ENCODE measurements around the gene CCDC134. TPM values are rescaled to one million over a fixed set of nuclear protein-coding genes. Genes with fewer than 3 reads are reported as not detected.

The CCDC134 gene
- total RNA-seq, 1 donor from 2014 or later: 10.3 TPM

DNA sequence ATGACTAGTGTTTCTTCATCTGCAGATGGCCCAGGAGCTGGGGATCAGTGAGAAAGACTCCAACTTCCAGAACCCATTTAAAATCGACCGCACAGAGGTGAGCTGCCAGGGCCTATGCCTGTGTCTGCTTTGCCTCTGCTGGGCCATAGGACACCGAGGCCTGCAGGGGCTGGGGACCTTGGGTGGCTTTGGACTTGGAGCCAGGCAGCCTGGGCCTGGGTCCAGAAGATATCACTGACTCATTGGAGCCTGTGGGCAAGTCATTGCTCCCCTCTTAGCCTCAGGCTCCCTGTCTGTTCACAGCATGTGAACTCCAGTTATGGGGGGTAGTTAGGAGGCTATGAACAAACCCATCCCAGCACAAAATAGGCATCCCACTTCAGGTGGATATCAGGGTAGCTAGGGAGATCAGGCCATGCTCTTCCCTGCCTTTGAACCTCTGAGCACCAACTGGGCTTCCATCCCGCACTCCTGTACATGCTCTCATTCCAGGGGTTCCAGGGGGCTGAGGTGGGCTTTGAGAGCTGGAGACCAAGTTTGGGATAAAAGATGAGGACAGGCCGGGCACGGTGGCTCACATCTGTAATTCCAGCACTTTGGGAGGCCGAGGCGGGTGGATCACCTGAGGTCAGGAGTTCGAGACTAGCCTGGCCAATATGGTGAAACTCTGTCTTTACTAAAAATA is 13.4 kb downstream of the CCDC134 start:
- Histone ChIP-seq H3K27me3 (ENCODE audit: control insufficient read depth, insufficient read depth, low read length) (no peaks in the 10 kb centered on the region), H3K36me3 (ENCODE audit: control insufficient read depth, insufficient read depth, low read length) (peaks cover 1% of the 10 kb centered on the region), H3K4me3 (ENCODE audit: low read depth, low read length) (no peak overlapping the region)
- TF ChIP-seq CTCF (IDR thresholded peaks at IDR 0.05; ENCODE audit: insufficient read depth, low read length, poor library complexity, severe bottlenecking): no peak
- DNase-seq (ENCODE audit: low read depth): no peak

DNA sequence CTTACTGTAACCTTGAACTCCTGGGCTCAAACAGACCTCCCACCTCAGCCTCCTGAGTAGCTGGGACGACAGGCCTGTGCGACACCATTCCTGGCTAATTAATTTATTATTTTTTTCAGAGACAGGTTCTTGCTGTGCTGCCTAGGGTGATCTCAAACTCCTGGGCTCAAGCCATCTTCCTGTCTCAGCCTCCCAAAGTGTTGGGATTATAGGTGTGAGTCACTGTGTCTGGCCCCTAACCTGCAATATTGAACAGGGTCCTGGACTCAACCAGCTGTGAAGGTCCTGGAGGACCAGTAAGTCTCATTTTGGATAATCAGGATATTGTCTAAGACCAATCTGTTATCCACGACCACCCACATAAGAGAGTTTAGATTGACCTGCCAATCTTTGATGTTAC is 15.2 kb downstream of the CCDC134 start:
- Histone ChIP-seq H3K36me3 (ENCODE audit: control insufficient read depth, insufficient read depth, low read length) (no peaks in the 10 kb centered on the region), H3K27me3 (ENCODE audit: control insufficient read depth, insufficient read depth, low read length) (no peaks in the 10 kb centered on the region), H3K4me3 (ENCODE audit: low read depth, low read length) (no peak overlapping the region)
- DNase-seq (ENCODE audit: low read depth): no peak
- no peak for TF ChIP-seq CTCF (IDR thresholded peaks at IDR 0.05; ENCODE audit: insufficient read depth, low read length, poor library complexity, severe bottlenecking)

GRCh38 chr22:41816241-41816640 is 15.8 kb downstream of the CCDC134 start:
- Histone ChIP-seq H3K4me3 (ENCODE audit: low read depth, low read length) (no peak overlapping the region), H3K36me3 (ENCODE audit: control insufficient read depth, insufficient read depth, low read length) (no peaks in the 10 kb centered on the region), H3K27me3 (ENCODE audit: control insufficient read depth, insufficient read depth, low read length) (no peaks in the 10 kb centered on the region)
- TF ChIP-seq CTCF (IDR thresholded peaks at IDR 0.05; ENCODE audit: insufficient read depth, low read length, poor library complexity, severe bottlenecking): no peak
- no peak for DNase-seq (ENCODE audit: low read depth)

DNA sequence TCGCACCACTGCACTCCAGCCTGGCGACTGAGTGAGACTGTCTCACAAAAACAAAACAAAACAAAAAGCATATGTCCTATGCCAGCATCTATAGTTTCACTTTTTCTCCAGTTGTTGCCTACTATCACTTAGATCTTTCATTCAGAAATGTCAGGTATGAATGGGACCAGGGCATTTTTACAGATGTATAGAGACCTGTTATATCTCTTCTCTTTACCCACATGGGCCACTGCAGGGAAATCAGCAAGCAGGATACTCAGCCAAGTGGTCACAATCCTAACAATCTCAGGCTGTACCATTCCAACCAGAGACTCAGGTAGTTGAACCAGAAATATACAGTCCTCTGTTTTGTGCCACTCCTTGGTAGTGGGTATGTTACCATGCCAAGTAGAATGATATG is 16.4 kb downstream of the CCDC134 start:
- Histone ChIP-seq H3K4me3 (ENCODE audit: low read depth, low read length) (no peak overlapping the region), H3K27me3 (ENCODE audit: control insufficient read depth, insufficient read depth, low read length) (no peaks in the 10 kb centered on the region), H3K36me3 (ENCODE audit: control insufficient read depth, insufficient read depth, low read length) (no peaks in the 10 kb centered on the region)
- TF ChIP-seq CTCF (IDR thresholded peaks at IDR 0.05; ENCODE audit: insufficient read depth, low read length, poor library complexity, severe bottlenecking): no peak
- DNase-seq (ENCODE audit: low read depth): no peak

- Histone ChIP-seq H3K27me3 (ENCODE audit: control insufficient read depth, insufficient read depth, low read length) (no peaks in the 10 kb centered on the region), H3K4me3 (ENCODE audit: low read depth, low read length) (no peak overlapping the region)
- no peak for DNase-seq (ENCODE audit: low read depth)
These were observed 17.5 kb downstream of the CCDC134 start for GRCh38 chr22:41818011-41818410.

More at GRCh38 chr22:41818011-41818410, 17.5 kb downstream of the CCDC134 start:
- TF ChIP-seq CTCF (IDR thresholded peaks at IDR 0.05; ENCODE audit: insufficient read depth, low read length, poor library complexity, severe bottlenecking): no peak
- no peaks in the 10 kb centered on the region for H3K36me3 ChIP-seq (ENCODE audit: control insufficient read depth, insufficient read depth, low read length)

Data from kidney epithelial cell (primary cell).